Keratinocyte (primary cell): ENCODE measurements around the gene CCBE1.

Source experiments
- CTCF ChIP-seq, 3 experiments: IDR thresholded peaks in 1 of 3; conservative IDR thresholded peaks in 1 of 3; optimal IDR thresholded peaks in 1 of 3; 2 replicates in 2 of 3; 3 replicates in 1 of 3; pipeline versions ENCODE3 to v1.5.1; 2011; ENCODE audit warnings: low read length in 3 of 3, mild to moderate bottlenecking in 3 of 3, moderate library complexity in 2 of 3, control low read depth in 1 of 3, inconsistent platforms in 1 of 3; ENCODE audit not compliant: insufficient read depth in 2 of 3; ENCODE audit errors: extremely low read depth in 1 of 3
- EZH2 ChIP-seq: IDR thresholded peaks from one replicate; pipeline ENCODE4 v1.6.1; 2012; ENCODE audit warnings: inconsistent platforms, mild to moderate bottlenecking, low read length, moderate library complexity

GRCh38 chr18:59718108-59718463, 20.9 kb upstream of the CCBE1 start:
- TF ChIP-seq CTCF (optimal IDR thresholded peaks at IDR 0.05 in 1 of 3, IDR thresholded peaks at IDR 0.05 in 1 of 3, conservative IDR thresholded peaks at IDR 0.05 in 1 of 3; ENCODE audit: extremely low read depth in 1 of 3, insufficient read depth in 2 of 3, low read length in 3 of 3) (no peak), EZH2 (no peak)
